DND-41 (cell line): ENCODE data around the gene MUC21.

Source experiments
- CTCF ChIP-seq: IDR thresholded peaks from 2 replicates; pipeline ENCODE4 v1.5.1; 2012; ENCODE audit warnings: borderline replicate concordance, low read length, moderate library complexity, mild to moderate bottlenecking; ENCODE audit not compliant: poor library complexity, severe bottlenecking; ENCODE audit errors: extremely low read depth
- EZH2 ChIP-seq: IDR thresholded peaks from 3 replicates; pipeline ENCODE4 v1.6.1; 2012; ENCODE audit warnings: borderline replicate concordance, low read depth, mild to moderate bottlenecking, moderate library complexity, low read length, inconsistent platforms; ENCODE audit not compliant: severe bottlenecking

DNA sequence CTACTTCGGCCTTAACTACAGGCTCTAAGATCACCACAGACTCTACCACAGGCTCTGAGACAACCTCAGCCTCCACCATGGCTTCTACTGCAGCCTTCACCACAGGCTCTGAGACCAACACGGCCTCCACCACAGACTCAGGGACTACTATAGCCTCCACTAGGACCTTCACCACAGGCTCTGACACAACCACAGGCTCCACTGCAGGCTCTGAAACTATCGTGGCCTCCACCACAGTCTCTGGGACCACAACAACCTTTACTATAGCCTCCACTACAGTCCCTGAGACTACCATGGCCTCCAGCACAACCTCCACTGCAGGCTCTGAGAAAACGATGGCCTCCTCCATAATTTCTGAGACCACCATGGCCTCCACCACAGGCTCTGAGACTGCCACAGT lies 42.1 kb downstream of the MUC21 start:
- TF ChIP-seq CTCF (no peak), EZH2 (no peak)
